ENCODE results near the gene DPYD. TPM values are rescaled to one million over a fixed set of nuclear protein-coding genes. Genes with fewer than 3 reads are reported as not detected.
A peak's percentile ranks its signal among the peaks of the same experiment; 100 is the strongest.

The DPYD gene
- total RNA-seq, 1 experiment from 2014 or later: 51.8 TPM

DNA sequence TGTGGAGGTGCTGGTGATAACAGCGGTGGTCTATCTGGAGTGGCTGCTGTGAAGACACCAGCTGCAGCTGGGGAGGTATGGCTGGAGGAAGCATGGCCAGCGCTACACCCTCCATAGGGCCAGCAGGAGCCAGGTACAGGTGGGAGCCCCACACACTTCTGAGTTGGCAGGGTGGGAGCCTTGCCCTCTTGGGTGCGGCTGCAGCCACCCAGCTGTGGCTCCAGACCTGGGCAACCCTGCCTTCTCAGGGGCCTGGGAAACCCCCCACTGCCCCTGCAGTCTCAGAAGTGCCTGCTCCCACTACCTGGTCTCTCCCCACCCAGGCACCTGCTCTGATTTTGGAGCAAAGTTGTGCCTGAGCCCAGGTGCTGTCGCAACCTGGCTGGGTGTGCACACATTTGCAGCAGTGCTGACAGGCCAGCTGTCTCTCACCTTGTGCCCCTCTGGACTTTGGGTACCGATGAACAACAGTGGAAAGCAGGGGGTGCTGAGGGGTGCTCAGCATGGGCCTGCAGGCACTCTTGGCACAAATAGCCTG is 76.2 kb downstream of the DPYD start:
- DNase-seq (ENCODE audit: low read depth): no peak

DNA sequence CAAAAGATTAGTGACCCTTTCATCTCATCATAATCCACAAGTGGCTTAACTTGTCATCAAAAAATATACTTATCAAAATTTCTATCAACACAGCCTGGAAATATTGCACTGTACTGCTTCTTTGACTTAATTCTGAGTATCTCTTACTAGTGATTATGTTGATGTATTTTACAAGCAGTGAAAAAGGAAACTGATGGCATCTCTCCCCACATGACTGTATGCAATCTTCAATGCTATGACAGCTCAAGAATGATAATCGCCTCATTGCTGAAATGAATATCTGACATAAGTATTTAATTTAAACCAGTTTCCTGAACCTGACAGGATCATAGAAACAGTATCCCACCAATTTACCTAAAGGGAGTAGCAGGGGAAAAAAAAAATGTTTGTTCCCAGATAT is 79.5 kb downstream of the DPYD start:
- DNase-seq (ENCODE audit: low read depth): no peak

DNA sequence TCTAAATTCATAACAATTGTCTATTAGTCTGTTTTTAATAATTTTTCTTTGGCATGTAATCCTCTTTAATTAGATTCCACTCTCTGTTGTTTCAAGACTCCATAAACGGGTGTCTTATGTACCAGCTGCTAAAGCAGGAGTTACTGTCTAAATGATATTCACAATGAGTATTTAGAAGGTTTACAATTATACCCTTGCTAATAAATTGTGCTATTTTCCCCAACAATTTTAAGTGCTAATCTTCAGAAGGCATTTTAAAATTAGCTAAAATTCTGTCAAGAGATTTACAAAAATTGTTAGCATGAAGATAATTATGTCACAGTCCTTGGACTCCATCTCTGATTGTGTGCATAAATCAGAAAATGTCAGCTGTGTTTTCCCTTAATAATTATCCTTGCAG is 83.7 kb downstream of the DPYD start:
- no peak for DNase-seq (ENCODE audit: low read depth)

DNA sequence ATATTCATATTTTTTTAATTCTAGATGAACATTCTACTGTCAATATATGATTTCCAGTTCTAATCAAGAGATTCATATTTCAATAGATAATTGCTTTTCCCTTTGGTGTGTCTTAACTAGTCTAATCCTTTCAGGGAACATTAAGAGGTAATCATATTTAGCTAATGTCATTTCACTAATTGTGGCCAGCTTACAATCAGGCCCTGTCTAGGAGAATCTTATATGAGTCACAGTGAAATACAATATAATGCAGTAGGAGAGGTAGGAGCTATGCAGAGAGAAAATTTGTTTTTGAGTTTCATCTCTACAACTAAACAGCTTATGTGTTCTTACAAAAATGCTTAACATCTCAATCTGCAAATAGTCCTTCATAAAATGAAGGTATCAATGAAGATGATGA is 85.9 kb downstream of the DPYD start:
- DNase-seq (ENCODE audit: low read depth): no peak

DNA sequence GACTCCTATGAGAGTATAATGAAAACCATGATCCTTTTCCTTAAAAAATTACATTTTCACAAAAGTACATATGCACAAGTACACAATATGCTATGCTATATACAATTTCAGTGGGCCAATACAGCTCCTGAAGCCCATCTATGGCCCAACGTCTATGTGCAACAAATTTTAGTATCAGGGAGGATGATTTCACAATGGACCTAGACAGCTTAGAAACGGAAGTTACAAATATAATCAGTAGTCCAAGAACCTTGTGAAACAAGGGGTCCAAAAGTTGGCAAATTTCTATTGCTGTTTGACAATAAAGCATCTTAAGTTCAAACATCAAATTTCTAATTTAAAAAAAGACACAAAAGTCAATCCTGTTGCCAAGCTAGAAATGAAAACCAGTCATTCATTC is 87.0 kb downstream of the DPYD start:
- DNase-seq (ENCODE audit: low read depth): no peak

DNA sequence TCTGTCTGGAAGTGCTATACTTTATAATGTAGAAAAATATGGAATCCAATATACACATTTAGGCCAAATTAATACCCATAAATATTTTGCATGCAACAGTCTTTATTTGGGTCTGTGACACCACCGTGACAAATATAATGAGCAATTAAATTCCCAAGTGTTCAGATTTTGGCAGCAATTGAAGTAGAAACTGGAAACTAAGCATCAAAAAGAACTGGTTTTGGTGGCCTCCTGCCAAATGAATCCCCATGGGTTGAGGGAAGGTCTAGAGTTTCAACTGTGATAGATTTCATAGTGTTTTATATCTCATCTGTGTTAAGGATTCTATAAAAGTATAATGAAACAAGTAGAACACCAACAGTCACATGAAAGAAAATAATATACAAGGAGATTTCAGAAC is 88.4 kb downstream of the DPYD start:
- DNase-seq (ENCODE audit: low read depth): peak; percentile 42

DNA sequence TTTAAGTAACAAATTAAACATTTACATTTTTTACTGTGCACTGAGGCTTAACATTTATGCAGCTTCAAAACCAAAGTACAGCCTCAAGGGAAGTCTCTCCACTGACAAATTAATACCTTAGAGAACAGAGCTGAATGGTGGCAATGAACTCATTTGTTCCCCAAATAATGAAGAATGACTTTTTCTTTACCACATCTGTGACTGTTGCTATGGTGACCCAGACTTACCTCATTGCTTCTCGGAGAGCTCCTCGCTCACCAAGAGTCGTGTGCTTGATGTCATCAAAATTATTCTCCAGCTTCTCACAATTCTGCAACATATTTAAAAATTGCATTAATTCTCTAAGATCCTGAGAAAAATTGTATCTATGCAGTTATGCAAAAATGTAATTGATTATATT is 92.9 kb downstream of the DPYD start:
- DNase-seq (ENCODE audit: low read depth): no peak

DNA sequence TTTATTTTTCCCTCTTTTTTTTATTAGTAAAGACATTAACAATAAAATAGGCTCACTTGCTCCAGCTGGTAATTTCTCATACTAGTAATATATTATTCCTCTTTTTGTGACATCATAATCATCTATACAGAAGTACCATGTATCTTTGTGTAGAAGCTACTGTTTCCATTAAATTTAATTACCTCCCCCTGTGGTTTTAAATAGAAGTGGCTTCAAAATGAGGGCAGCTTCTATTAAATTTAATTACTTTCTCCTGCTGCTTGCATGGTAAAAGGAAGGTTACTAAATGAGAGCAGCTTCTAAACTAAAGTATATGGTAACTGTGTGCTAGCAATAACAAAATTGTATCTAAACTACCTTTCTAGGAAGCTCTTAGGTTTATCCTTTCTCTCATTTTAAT is 94.0 kb downstream of the DPYD start:
- no peak for DNase-seq (ENCODE audit: low read depth)

DNA sequence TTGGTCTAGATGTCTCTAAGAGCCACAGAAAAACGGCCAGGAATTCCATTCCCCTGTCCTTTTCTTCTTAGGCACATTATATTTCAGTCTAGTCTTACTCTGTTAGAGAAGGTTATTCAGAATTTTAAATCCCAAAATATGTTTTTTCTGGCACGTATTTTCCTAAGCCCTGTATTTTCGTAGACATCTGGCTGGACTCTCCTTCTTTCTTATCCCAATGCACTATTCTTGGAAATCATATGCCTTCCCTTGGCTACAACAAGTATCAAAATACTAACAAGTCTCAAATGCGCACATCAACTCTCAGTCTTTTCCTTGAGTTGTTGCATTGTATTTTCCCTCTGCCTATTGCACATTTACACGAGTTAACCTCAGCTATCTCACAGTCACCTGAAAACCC is 96.2 kb downstream of the DPYD start:
- no peak for DNase-seq (ENCODE audit: low read depth)

DNA sequence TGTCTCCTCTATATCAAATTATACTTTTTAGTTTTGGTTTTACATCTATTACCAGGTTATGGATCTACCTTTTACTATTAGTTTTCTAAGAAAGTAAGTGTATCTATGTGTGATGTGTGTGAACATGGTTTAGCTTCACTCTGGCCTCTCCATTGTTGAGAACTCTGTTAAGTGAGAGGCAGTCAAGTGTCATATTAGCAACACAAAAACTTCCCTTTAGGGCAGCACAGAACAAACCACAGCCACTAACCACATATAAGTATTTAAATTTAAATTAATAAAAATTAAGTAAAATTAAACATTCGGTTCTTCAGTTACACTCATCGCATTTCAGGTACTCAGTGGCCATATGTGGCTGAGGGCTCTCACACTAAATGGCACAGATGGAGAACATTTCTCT is 96.6 kb downstream of the DPYD start:
- no peak for DNase-seq (ENCODE audit: low read depth)

DNA sequence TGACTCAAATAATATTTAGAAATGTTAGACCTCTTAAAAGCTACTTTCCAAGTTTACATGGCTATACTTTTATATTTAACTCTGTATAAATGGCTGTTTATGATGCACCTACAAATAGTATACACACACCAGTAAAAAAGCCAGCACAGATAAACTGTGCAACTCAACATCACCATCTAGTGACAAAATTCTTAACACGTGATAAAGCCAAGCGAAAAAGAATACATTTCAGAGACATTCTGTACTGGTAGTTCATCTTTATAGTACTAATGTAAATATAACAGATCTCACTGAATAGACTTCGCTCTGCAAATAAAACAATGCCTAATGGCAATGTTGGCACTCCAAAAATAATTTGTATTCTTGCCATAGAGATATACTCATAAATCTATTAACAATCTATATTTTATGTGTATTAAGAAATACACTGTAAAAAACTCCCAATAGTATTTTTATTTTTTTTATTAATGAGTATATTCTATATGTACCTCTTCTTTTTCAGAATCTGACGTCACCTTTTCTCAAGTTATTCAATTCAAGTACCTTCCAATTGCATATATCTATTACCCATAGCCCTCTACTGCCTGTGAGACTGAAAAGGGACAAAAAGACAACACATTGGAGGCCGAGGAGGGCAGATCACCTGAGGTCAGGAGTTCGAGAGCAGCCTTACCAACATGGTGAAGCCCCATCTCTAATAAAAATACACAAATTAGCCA is 100.2 kb downstream of the DPYD start:
- peak; percentile 37 for DNase-seq (ENCODE audit: low read depth)

DNA sequence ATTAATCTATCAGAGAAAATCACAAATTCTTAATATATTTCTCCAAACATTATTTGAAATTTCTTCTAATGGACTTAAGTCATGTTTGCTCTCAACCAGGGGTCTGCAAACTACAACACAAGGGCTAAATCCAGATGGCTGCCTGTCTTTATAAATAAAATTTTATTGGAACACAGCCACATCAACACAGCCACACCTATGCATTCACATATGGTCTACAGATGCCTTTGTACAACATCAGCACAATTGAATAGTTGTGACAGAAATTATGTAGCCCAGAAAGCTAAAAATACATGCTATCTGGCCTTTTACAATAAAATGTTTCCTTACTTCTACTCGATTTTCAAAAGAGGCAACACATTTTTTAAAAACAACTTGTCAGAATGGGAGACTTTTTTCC is 103.9 kb downstream of the DPYD start:
- DNase-seq (ENCODE audit: low read depth): no peak

DNA sequence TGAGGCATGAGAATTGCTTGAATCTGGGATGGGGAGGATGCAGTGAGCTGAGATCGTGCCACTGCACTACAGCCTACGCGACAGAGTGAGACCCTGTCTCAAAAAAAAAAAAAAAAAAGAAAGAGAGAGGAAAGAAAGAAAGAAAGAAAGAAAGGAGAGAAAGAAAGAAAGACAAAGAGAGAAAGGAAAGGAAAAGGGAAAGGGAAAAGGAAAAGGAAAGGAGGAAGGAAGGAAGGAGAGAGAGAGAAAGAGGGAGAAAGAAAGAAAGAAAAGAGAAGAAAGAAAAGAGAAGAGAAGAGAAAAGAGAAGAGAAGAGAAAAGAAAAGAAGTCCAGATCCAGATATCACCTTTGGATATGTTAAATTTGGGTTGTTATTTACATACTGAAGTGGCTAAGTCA is 106.0 kb downstream of the DPYD start:
- no peak for DNase-seq (ENCODE audit: low read depth)

DNA sequence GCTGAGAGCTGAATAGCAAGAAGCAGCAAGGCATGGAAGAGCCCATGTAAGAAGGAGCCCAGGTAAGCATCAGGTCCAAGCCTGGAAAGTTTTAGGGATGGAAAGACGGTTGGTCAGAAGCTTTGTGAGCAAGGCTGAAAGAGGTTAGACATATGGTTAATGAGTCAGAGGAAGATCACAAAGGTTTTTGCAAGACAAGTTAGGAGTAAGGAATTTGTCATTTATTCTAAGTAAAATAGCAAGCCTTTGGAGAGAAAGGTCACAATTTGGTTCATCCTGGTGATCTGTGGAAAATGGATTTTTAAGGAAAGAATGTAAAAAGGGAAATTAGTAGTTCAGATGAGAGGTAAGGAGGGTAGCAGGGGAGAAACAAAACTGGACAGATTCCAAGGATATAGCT is 106.7 kb downstream of the DPYD start:
- DNase-seq (ENCODE audit: low read depth): peak; percentile 66

DNA sequence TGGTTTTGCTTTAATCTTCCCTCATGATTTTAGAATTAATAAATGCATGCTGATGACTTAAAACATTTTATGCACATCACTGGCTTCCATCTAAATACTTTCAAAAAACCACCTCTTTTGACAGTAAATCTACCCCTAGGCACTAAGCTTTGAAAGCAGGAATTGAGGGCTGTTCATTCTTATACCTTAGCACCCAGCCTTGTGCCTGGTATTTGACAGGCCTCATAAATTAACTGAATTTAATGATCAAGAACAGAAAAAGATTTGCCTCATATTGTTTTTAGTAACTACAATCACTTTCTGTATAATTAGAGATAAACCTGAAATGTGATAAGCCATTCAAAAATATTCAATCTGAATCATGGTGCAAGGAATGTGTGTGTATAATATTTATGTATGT is 108.8 kb downstream of the DPYD start:
- peak; percentile 12 for DNase-seq (ENCODE audit: low read depth)

DNA sequence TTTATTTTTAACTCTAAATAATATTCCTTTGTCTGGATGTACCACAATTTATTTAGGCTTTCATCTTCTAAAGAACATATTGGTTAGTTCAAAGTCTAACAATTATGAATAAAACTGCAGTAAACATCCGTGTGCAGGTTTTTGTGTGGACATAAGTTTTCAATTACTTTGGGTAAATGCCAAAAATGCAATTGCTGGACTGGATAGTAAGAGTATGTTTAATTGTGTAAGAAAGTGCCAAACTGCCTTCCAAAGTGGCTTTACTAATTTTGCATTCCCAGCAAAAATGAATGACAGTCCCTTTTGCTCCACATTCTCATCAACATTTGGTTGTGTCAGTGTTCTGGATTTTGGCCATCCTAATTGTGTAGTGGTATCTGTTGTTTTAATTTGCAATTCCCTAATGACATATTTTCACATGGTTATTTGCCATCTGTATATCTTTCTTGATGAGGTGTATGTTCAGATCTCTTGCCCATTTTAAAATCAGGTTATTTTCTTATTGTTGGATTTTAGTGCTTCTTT is 113.8 kb downstream of the DPYD start:
- no peak for DNase-seq (ENCODE audit: low read depth)

DNA sequence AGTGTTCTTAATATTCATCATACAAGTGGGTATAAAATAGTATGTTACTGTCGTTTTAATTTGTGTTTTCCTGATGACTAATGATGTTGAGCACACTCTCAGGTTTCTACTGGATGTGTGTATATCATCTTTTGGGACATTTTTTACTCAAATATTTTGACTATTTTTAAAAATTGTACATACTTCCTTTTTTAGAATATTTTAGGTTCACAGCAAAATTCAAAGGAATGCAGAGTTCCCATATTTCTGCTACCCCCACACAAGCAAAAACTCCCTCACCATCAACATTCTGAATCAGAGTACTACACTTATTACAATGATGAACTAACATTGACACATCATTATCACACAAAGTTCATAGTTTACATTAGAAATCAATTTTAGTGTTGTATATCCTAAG is 114.5 kb downstream of the DPYD start:
- no peak for DNase-seq (ENCODE audit: low read depth)

DNA sequence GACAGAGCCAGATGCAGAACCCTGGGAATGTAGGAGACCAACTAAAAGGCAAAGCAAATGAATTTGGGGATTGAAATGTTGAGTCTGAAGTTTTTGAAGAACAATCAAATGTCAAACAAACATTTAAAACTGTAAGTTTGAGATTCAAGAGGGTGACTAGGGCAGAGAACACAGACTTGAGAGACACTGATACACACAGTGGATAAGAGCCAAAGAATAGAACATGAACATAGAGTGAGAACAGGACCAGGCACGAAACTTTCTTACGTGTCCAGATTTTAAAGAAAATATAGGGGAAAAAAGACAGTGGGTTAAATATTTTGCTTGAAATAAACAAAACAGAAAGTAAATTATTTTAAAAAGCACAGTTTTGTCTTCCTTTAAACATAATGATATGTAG is 115.7 kb downstream of the DPYD start:
- no peak for DNase-seq (ENCODE audit: low read depth)

DNA sequence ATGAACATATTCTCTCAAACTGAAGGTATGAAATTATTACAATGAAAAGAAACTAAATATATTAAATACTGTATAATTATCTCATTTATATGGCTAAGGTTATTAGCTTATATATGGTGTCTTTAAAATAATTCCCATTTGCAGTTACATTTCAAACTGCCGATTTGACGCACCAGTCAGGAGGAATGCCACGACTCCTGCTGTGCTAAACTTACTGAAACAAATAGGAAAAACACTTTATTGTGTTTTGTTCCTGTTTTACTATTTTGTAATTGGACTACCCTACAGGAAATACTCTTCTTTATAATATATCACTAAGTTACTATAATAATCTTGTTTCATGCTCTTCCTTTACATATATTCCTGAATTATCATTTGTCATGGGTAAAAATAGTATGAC is 117.8 kb downstream of the DPYD start:
- no peak for DNase-seq (ENCODE audit: low read depth)

DNA sequence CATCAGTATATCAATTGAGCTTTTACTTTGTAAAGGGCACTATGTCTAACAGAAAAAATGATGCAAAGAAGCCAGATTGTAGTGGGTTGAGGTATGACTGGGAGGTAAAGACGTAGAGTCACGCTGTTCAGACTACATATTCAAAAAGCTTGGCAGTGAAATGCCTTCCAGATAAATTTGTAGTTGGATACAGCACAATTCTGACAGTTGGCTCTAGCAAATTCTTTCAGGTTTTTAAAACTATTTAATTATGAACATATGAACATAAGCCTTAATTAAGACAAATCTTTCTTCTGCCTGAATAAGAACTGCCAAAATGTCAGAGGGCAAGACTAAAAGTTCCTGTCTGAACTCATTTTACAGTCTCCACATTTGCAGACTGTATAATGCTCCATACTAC is 118.8 kb downstream of the DPYD start:
- DNase-seq (ENCODE audit: low read depth): no peak

DNA sequence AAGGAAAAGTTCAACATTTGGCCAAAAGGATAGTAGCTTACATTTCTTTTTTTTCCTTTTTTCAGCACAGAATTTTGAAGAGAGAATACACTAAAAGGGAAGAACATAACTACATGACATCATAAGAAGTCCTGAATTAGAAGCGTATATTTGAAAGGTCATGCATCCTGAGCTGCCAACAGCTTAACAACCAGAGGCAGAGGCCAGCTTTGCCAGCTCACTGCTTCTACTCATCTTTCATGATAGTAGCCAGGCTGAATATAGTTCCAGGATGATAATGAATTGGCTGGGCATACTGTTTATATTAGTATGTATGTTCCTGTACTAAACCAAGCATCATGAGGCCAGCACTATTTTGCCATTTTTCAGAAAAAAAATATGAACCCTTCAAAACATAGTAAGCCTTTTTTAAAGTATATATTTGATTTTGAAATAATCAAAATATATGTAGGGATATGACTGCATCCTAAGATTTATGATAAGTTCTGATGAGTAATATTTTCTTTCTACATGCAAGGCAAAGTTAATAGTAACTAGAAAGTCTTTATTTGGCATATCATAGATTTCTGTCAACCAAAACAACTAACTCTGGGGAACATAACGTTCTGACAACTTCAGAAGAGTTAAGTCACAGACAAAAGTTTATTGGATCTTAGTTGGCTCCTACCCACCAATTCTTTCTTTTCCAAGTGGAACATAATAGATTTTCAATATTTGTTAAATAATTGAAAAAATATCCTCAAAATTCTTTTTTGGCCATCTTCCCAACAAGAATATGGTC is 123.2 kb downstream of the DPYD start:
- peak; percentile 5 for DNase-seq (ENCODE audit: low read depth)

DNA sequence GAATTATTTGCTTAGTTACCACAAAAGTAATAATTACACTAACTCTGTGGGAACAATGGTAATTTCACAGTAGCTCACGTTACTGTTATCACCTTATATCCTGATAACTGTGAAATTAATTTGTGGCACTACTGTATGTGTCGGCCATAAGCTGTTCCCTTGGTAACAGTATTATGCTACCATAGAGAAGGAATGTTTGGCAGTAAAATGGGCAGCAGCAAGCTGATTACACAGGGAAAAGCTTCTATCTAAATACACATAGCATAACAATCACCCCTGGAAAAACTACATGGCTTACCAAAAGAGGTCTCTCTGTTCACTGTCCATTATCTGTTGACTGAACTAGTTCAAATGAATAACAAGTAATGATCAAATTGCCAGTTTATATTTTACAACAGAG is 124.1 kb downstream of the DPYD start:
- DNase-seq (ENCODE audit: low read depth): peak; percentile 9

DNA sequence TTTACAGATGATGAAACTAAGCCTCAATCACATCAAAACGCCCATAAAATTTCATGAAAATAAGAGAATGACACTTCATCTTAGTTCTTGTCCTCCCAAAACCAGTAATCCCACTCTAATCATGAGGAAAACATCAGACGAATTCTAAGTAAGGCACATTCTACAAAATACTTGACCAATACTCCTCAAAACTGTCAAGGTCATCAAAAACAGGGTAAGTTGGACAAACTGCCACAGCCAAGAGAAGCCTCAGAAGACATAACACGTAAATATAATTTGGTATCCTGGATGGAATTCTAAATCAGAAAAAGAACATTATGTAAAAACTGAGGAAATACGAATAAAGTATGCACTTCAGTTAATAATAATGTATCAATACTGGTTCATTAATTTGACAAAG is 128.2 kb downstream of the DPYD start:
- no peak for DNase-seq (ENCODE audit: low read depth)
